ENCODE measurements around the gene PIH1D1. TPM values are rescaled to one million over a fixed set of nuclear protein-coding genes. Genes with fewer than 3 reads are reported as not detected.
A peak's percentile ranks its signal among the peaks of the same experiment; 100 is the strongest.

The PIH1D1 gene
- total RNA-seq, 1 donor from 2014 or later, result 78.8 TPM

- Mint-ChIP-seq H3K27me3 (ENCODE audit: unreplicated experiment) (peaks cover 4% of the 10 kb centered on the region), H3K27ac (ENCODE audit: unreplicated experiment) (no peak overlapping the region), H3K9me3 (ENCODE audit: unreplicated experiment) (no peaks in the 10 kb centered on the region), H3K4me3 (ENCODE audit: unreplicated experiment) (no peak overlapping the region), H3K36me3 (ENCODE audit: low read depth, unreplicated experiment) (no peaks in the 10 kb centered on the region), H3K4me1 (ENCODE audit: unreplicated experiment) (peaks cover 5% of the 10 kb centered on the region)
- TF ChIP-seq, protein P1, sequence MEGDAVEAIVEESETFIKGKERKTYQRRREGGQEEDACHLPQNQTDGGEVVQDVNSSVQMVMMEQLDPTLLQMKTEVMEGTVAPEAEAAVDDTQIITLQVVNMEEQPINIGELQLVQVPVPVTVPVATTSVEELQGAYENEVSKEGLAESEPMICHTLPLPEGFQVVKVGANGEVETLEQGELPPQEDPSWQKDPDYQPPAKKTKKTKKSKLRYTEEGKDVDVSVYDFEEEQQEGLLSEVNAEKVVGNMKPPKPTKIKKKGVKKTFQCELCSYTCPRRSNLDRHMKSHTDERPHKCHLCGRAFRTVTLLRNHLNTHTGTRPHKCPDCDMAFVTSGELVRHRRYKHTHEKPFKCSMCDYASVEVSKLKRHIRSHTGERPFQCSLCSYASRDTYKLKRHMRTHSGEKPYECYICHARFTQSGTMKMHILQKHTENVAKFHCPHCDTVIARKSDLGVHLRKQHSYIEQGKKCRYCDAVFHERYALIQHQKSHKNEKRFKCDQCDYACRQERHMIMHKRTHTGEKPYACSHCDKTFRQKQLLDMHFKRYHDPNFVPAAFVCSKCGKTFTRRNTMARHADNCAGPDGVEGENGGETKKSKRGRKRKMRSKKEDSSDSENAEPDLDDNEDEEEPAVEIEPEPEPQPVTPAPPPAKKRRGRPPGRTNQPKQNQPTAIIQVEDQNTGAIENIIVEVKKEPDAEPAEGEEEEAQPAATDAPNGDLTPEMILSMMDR (IDR thresholded peaks at IDR 0.05; ENCODE audit: unreplicated experiment), result no peak
- no peak for DNase-seq (ENCODE audit: low spot score)
These were observed 18.4 kb upstream of the PIH1D1 start for GRCh38 chr19:49469828-49470614.

- H3K4me1 Mint-ChIP-seq (ENCODE audit: unreplicated experiment), result peaks cover 5% of the 10 kb centered on the region
- H3K36me3 Mint-ChIP-seq (ENCODE audit: low read depth, unreplicated experiment), result peaks cover 6% of the 10 kb centered on the region
- H3K4me3 Mint-ChIP-seq (ENCODE audit: unreplicated experiment), result peak overlapping the region; percentile 11
- H3K9me3 Mint-ChIP-seq (ENCODE audit: unreplicated experiment), result no peaks in the 10 kb centered on the region
- TF ChIP-seq, protein P1 (IDR thresholded peaks at IDR 0.05; ENCODE audit: unreplicated experiment), result no peak
- peaks cover 5% of the 10 kb centered on the region for H3K27me3 Mint-ChIP-seq (ENCODE audit: unreplicated experiment)
- DNase-seq (ENCODE audit: low spot score), result no peak
- H3K27ac Mint-ChIP-seq (ENCODE audit: unreplicated experiment), result no peak overlapping the region
These were observed 17.3 kb upstream of the PIH1D1 start for GRCh38 chr19:49468746-49469447.

DNA sequence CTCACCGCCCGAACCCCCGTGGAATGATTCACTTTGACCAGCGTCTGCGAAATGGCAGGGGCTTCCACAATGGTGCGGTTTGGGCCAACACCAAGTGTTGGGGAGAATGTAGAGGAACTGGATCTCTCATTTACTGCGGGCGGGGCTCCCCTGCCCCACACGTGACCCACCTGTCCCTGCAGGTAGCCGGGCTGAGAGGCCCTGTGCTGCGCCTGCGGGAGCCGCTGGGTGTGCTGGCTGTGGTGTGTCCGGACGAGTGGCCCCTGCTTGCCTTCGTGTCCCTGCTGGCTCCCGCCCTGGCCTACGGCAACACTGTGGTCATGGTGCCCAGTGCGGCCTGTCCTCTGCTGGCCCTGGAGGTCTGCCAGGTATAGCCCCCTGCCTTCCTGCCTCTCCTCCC is 16.6 kb upstream of the PIH1D1 start:
- Mint-ChIP-seq H3K4me3 (ENCODE audit: unreplicated experiment) (no peak overlapping the region), H3K36me3 (ENCODE audit: low read depth, unreplicated experiment) (peaks cover 6% of the 10 kb centered on the region), H3K27me3 (ENCODE audit: unreplicated experiment) (peaks cover 5% of the 10 kb centered on the region), H3K27ac (ENCODE audit: unreplicated experiment) (no peak overlapping the region), H3K4me1 (ENCODE audit: unreplicated experiment) (peaks cover 5% of the 10 kb centered on the region), H3K9me3 (ENCODE audit: unreplicated experiment) (no peaks in the 10 kb centered on the region)
- TF ChIP-seq, protein P1 (IDR thresholded peaks at IDR 0.05; ENCODE audit: unreplicated experiment), result no peak
- DNase-seq (ENCODE audit: low spot score), result no peak

DNA sequence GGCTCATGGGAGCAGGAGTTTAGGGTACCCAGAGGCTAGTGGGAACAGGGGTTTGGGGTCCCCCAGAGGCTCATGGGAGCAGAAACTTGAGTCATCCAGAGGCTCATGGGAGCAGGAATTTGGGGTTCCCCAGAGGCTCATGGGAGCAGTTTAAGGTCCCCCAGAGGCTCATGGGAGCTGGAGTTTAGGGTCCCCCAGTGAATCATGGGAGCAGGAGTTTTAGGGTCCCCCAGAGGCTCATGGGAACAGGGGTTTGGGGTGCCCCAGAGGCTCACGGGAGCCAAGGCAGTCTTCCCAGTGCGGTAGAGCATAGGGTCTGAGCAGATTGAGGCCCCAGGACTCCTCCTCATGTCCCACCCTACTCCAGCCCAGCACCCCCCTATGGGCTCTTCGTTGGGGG is 13.8 kb upstream of the PIH1D1 start:
- no peak overlapping the region for H3K27ac Mint-ChIP-seq (ENCODE audit: unreplicated experiment)
- H3K4me3 Mint-ChIP-seq (ENCODE audit: unreplicated experiment), result no peak overlapping the region
- TF ChIP-seq, protein P1 (IDR thresholded peaks at IDR 0.05; ENCODE audit: unreplicated experiment), result no peak
- DNase-seq (ENCODE audit: low spot score), result no peak
- peaks cover 6% of the 10 kb centered on the region for H3K36me3 Mint-ChIP-seq (ENCODE audit: low read depth, unreplicated experiment)
- no peaks in the 10 kb centered on the region for H3K9me3 Mint-ChIP-seq (ENCODE audit: unreplicated experiment)
- H3K4me1 Mint-ChIP-seq (ENCODE audit: unreplicated experiment), result no peaks in the 10 kb centered on the region
- H3K27me3 Mint-ChIP-seq (ENCODE audit: unreplicated experiment), result peaks cover 6% of the 10 kb centered on the region
